ENCODE measurements around the gene KDF1. TPM values are rescaled to one million over a fixed set of nuclear protein-coding genes. Genes with fewer than 3 reads are reported as not detected.

The KDF1 gene
- total RNA-seq, 2 donors from 2014 or later = 0.27 TPM; not detected in 1

- Mint-ChIP-seq H3K9me3 (no peaks in the 10 kb centered on the region), H3K36me3 (no peaks in the 10 kb centered on the region), H3K27ac (no peak overlapping the region)
- ATAC-seq = no peak
- DNase-seq (ENCODE audit: low spot score in 2 of 2) = no peak
These were observed 16.6 kb upstream of the KDF1 start for GRCh38 chr1:26976621-26977510.

DNA sequence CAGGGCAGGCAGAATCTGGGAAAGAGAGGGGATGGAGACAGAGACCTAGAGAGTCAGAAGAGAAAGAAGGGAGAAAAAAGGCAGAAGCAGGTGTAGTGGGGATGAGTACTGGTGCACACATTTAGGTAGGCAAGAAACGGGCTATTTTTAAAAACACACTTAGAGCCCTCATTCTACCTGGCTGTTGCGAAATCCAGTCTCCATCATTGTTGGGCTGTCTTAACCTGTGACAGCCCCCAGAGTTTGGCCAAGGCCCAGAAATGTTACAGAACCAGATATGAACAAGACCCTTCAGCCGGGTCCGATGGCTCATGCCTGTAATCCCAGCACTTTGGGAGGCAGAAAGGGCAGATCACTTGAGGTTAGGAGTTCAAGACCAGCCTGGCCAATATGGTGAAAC is 12.6 kb upstream of the KDF1 start:
- ATAC-seq = no peak
- Mint-ChIP-seq H3K27ac (peak overlapping the region; percentile 22 to 90), H3K9me3 (no peaks in the 10 kb centered on the region), H3K36me3 (no peaks in the 10 kb centered on the region)
- DNase-seq (ENCODE audit: low spot score in 2 of 2) = no peak

DNA sequence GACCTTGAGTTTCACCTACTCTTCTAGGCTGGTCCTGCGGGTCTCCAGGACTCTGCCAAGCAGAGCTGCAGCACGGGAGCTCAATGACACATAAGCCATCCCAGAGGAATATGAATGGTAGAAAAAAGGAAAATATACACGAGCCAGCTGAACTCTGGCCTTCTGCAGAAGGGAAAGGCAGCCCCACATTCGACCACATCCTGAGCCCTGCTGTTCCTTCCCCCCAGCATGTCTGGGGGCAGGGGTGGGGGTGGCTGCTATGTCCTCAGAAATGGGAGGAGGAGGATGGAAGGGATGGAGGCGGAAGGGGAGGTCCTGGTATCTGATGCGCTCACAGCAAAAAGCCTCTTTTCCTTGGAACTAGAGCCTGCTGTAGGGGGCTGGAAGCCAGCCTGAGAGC is 12.1 kb upstream of the KDF1 start:
- H3K27ac Mint-ChIP-seq = peak overlapping the region; percentile 22 to 90
- DNase-seq (ENCODE audit: low spot score in 2 of 2) (no peak), ATAC-seq (no peak)
- H3K36me3 Mint-ChIP-seq = no peaks in the 10 kb centered on the region
- no peaks in the 10 kb centered on the region for H3K9me3 Mint-ChIP-seq

DNA sequence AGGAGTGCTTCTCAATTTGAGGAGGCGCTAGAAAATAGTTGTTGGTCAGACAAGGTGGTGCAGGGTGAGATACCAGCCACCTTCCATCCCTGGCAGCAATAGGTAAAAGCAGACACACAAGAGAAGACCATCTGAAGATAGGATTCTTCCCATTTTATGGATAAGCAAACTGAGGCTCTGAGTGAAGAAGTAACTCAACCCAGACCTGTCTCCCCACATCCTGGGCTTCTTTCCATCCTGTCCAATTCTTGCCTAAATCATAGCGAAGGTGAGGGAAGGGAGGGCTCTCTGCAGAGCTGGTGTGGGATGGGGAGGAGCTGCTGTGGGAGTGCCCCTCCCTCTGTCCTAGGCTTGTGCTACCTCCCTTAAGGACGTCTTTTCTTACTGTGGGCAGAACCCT is 11.3 kb upstream of the KDF1 start:
- no peaks in the 10 kb centered on the region for H3K36me3 Mint-ChIP-seq
- H3K9me3 Mint-ChIP-seq = no peaks in the 10 kb centered on the region
- no peak for DNase-seq (ENCODE audit: low spot score in 2 of 2)
- no peak for ATAC-seq
- H3K27ac Mint-ChIP-seq = no peak overlapping the region

GRCh38 chr1:26970810-26971209 is 10.5 kb upstream of the KDF1 start:
- H3K27ac Mint-ChIP-seq = no peak overlapping the region
- no peaks in the 10 kb centered on the region for H3K9me3 Mint-ChIP-seq
- no peak for ATAC-seq
- no peak for DNase-seq (ENCODE audit: low spot score in 2 of 2)
- H3K36me3 Mint-ChIP-seq = no peaks in the 10 kb centered on the region

GRCh38 chr1:26965628-26966027 is 5.4 kb upstream of the KDF1 start:
- Mint-ChIP-seq H3K27ac (no peak overlapping the region), H3K36me3 (peaks cover 0 to 3% of the 10 kb centered on the region in 2 donors), H3K9me3 (no peaks in the 10 kb centered on the region)
- ATAC-seq = no peak
- DNase-seq (ENCODE audit: low spot score in 2 of 2) = no peak

DNA sequence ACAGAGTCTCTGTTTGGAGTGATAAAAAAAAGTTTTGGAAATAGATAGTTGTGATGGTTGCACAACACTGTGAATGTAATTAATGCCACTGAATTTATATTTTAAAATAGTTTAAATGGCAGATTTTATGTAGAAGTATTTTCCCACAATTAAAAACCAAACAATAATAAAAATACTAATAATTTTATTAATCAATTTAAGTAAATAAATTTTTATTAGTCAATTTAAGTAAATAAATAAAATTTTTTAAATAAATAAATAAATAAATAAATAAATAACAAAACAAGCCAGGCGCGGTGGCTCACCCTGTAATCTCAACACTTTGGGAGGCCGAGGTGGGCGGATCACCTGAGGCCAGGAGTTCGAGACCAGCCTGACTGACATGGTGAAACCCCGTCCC is 4.9 kb upstream of the KDF1 start:
- DNase-seq (ENCODE audit: low spot score in 2 of 2) (no peak), ATAC-seq (no peak)
- no peak overlapping the region for H3K27ac Mint-ChIP-seq
- peaks cover 0 to 5% of the 10 kb centered on the region in 2 donors for H3K36me3 Mint-ChIP-seq
- H3K9me3 Mint-ChIP-seq = no peaks in the 10 kb centered on the region

- ATAC-seq (no peak), DNase-seq (ENCODE audit: low spot score in 2 of 2) (no peak)
- Mint-ChIP-seq H3K36me3 (peaks cover 0 to 5% of the 10 kb centered on the region in 2 donors), H3K9me3 (no peaks in the 10 kb centered on the region), H3K27ac (no peak overlapping the region)
These were observed 1.6 kb upstream of the KDF1 start for GRCh38 chr1:26961826-26962225.

- Mint-ChIP-seq H3K36me3 (peaks cover 0 to 5% of the 10 kb centered on the region in 2 donors), H3K27ac (no peak overlapping the region), H3K9me3 (no peaks in the 10 kb centered on the region)
- ATAC-seq = no peak
- no peak for DNase-seq (ENCODE audit: low spot score in 2 of 2)
These were observed 328 bp upstream of the KDF1 start for GRCh38 chr1:26960625-26960966.

- DNase-seq (ENCODE audit: low spot score in 2 of 2) = no peak
- no peak for ATAC-seq
- no peak overlapping the region for H3K27ac Mint-ChIP-seq
- H3K36me3 Mint-ChIP-seq = peaks cover 0 to 5% of the 10 kb centered on the region in 2 donors
- no peaks in the 10 kb centered on the region for H3K9me3 Mint-ChIP-seq
These were observed 998 bp downstream of the KDF1 start for GRCh38 chr1:26959270-26959669.

GRCh38 chr1:26957306-26957705 is 3.0 kb downstream of the KDF1 start:
- no peaks in the 10 kb centered on the region for H3K9me3 Mint-ChIP-seq
- H3K27ac Mint-ChIP-seq = no peak overlapping the region
- H3K36me3 Mint-ChIP-seq = peaks cover 0 to 5% of the 10 kb centered on the region in 2 donors
- ATAC-seq = no peak
- no peak for DNase-seq (ENCODE audit: low spot score in 2 of 2)

GRCh38 chr1:26956321-26956720 is 3.9 kb downstream of the KDF1 start:
- DNase-seq (ENCODE audit: low spot score in 2 of 2) (no peak), ATAC-seq (no peak)
- Mint-ChIP-seq H3K36me3 (peaks cover 0 to 5% of the 10 kb centered on the region in 2 donors), H3K9me3 (no peaks in the 10 kb centered on the region), H3K27ac (no peak overlapping the region)

- ATAC-seq (no peak), DNase-seq (ENCODE audit: low spot score in 2 of 2) (no peak)
- no peaks in the 10 kb centered on the region for H3K9me3 Mint-ChIP-seq
- H3K36me3 Mint-ChIP-seq = no peaks in the 10 kb centered on the region
- H3K27ac Mint-ChIP-seq = no peak overlapping the region
These were observed 6.9 kb downstream of the KDF1 start for GRCh38 chr1:26953374-26953773.

GRCh38 chr1:26951821-26952497 is 8.3 kb downstream of the KDF1 start:
- Mint-ChIP-seq H3K9me3 (no peaks in the 10 kb centered on the region), H3K27ac (no peak overlapping the region), H3K36me3 (no peaks in the 10 kb centered on the region)
- ATAC-seq (peak in 1 of 2 donors; percentile 30), DNase-seq (ENCODE audit: low spot score in 2 of 2) (no peak)

GRCh38 chr1:26951216-26951615 is 9.1 kb downstream of the KDF1 start:
- no peaks in the 10 kb centered on the region for H3K9me3 Mint-ChIP-seq
- ATAC-seq = no peak
- peak overlapping the region in 1 of 2 donors; percentile 95 for H3K27ac Mint-ChIP-seq
- H3K36me3 Mint-ChIP-seq = peaks cover 0 to 4% of the 10 kb centered on the region in 2 donors
- DNase-seq (ENCODE audit: low spot score in 2 of 2) = no peak

- H3K36me3 Mint-ChIP-seq = peaks cover 3 to 9% of the 10 kb centered on the region in 2 donors
- H3K27ac Mint-ChIP-seq = peak overlapping the region in 1 of 2 donors; percentile 95
- ATAC-seq = peak in 1 of 2 donors; percentile 14
- no peaks in the 10 kb centered on the region for H3K9me3 Mint-ChIP-seq
- no peak for DNase-seq (ENCODE audit: low spot score in 2 of 2)
These were observed 9.7 kb downstream of the KDF1 start for GRCh38 chr1:26950602-26951001.

DNA sequence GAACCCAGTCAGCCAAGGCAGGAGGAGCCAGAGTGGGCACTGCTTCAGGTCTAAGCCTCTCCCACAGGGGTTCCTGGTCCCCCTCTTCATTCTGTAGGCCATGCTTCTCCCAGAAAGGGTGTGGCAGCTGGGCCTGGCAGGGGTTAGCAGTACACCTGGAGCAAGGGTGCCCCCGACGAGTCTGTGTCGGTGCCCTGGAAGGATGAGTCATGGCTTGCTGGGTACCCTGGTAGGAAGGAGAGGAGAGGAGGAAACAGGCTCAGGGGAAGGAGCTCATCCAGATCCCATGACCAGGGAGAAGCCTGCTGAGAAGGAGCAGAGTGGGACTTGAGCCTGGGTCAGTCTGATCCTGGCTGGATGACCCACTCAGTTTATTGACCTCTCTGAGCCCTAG is 10.3 kb downstream of the KDF1 start:
- H3K27ac Mint-ChIP-seq = no peak overlapping the region
- peaks cover 9 to 16% of the 10 kb centered on the region in 2 donors for H3K36me3 Mint-ChIP-seq
- DNase-seq (ENCODE audit: low spot score in 2 of 2) = no peak
- no peaks in the 10 kb centered on the region for H3K9me3 Mint-ChIP-seq
- ATAC-seq = peak in 1 of 2 donors; percentile 7
